ENCODE results near the gene RBM46.

Gene RBM46

DNA sequence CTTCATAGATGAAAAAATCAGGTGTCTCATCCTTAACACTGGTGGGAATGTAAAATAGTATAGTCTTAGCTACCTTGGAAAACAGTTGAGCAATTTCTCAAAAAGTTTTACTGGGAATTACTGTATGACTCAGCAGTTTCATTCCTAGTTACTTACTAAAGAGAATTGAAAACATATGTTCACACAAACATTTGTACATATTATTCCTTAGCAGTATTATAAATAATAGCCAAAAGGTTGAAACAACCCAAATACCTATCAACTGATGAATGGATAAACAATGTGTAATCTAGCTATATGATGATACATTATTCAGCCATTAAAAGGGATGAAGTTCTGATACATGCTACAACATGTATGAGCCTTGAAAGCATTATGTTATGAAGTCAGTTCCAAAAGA, 41.7 kb downstream of the RBM46 start:
- no peak for TF ChIP-seq FOXP2 (optimal IDR thresholded peaks at IDR 0.05; ENCODE audit: borderline replicate concordance, extremely low read depth, extremely low read length, insufficient read depth)
- TF ChIP-seq SIN3A (IDR thresholded peaks at IDR 0.05; ENCODE audit: borderline replicate concordance, insufficient read depth, low read length), result no peak
- TF ChIP-seq TAF1 (IDR thresholded peaks at IDR 0.05; ENCODE audit: borderline replicate concordance, insufficient read depth, low read length), result no peak
- TF ChIP-seq, protein P1, sequence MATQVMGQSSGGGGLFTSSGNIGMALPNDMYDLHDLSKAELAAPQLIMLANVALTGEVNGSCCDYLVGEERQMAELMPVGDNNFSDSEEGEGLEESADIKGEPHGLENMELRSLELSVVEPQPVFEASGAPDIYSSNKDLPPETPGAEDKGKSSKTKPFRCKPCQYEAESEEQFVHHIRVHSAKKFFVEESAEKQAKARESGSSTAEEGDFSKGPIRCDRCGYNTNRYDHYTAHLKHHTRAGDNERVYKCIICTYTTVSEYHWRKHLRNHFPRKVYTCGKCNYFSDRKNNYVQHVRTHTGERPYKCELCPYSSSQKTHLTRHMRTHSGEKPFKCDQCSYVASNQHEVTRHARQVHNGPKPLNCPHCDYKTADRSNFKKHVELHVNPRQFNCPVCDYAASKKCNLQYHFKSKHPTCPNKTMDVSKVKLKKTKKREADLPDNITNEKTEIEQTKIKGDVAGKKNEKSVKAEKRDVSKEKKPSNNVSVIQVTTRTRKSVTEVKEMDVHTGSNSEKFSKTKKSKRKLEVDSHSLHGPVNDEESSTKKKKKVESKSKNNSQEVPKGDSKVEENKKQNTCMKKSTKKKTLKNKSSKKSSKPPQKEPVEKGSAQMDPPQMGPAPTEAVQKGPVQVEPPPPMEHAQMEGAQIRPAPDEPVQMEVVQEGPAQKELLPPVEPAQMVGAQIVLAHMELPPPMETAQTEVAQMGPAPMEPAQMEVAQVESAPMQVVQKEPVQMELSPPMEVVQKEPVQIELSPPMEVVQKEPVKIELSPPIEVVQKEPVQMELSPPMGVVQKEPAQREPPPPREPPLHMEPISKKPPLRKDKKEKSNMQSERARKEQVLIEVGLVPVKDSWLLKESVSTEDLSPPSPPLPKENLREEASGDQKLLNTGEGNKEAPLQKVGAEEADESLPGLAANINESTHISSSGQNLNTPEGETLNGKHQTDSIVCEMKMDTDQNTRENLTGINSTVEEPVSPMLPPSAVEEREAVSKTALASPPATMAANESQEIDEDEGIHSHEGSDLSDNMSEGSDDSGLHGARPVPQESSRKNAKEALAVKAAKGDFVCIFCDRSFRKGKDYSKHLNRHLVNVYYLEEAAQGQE (IDR thresholded peaks at IDR 0.05; ENCODE audit: insufficient read depth in 1 of 2, low read depth in 2 of 2, low read length in 2 of 2), result no peak
- TF ChIP-seq POLR2AphosphoS5 (IDR thresholded peaks at IDR 0.05; ENCODE audit: low read depth, low read length), result no peak

DNA sequence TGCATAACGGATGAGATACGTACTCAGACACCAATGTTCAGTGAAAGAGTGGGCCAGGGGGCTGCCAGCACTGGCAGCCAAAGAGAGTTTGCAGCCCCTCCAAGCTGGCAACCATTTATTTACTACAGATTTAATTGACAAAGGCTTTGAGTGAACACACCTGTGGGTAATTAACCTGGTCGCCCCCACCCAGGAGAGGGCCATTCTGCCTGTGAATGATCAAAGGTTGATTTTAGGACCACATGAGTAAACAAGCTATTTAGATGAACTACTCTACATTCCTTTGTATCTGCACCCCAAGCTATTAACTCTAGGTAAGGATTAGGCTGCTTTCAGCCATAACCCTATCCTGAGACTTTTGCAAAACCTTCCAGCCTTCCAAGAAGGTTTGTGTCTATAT, 55.0 kb downstream of the RBM46 start:
- no peak for TF ChIP-seq FOXP2 (optimal IDR thresholded peaks at IDR 0.05; ENCODE audit: borderline replicate concordance, extremely low read depth, extremely low read length, insufficient read depth)
- TF ChIP-seq TAF1 (IDR thresholded peaks at IDR 0.05; ENCODE audit: borderline replicate concordance, insufficient read depth, low read length), result no peak
- no peak for TF ChIP-seq SIN3A (IDR thresholded peaks at IDR 0.05; ENCODE audit: borderline replicate concordance, insufficient read depth, low read length)
- no peak for TF ChIP-seq POLR2AphosphoS5 (IDR thresholded peaks at IDR 0.05; ENCODE audit: low read depth, low read length)
- TF ChIP-seq, protein P1 (IDR thresholded peaks at IDR 0.05; ENCODE audit: insufficient read depth in 1 of 2, low read depth in 2 of 2, low read length in 2 of 2), result no peak

DNA sequence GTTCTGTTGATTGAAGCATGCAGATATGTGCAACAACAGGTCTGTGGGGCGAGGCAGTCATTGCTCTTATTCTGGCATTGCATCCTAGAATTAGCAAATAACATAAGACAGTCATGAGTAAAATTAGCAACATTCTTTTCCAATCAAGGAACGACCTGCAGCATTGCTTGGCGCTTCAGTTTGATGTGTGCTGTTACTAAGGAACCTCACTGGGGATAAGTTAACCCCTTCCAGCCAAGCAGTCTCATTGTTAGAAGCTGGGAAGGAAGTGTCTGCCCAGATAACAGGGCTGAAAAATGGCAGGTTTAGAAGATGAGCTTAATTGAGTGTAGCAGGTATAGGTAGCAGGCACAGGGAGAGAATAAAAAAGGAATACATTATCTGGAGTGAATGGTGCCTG, 55.4 kb downstream of the RBM46 start:
- TF ChIP-seq, protein P1 (IDR thresholded peaks at IDR 0.05; ENCODE audit: insufficient read depth in 1 of 2, low read depth in 2 of 2, low read length in 2 of 2), result no peak
- TF ChIP-seq POLR2AphosphoS5 (IDR thresholded peaks at IDR 0.05; ENCODE audit: low read depth, low read length) (no peak), SIN3A (IDR thresholded peaks at IDR 0.05; ENCODE audit: borderline replicate concordance, insufficient read depth, low read length) (no peak), TAF1 (IDR thresholded peaks at IDR 0.05; ENCODE audit: borderline replicate concordance, insufficient read depth, low read length) (no peak), FOXP2 (optimal IDR thresholded peaks at IDR 0.05; ENCODE audit: borderline replicate concordance, extremely low read depth, extremely low read length, insufficient read depth) (no peak)

DNA sequence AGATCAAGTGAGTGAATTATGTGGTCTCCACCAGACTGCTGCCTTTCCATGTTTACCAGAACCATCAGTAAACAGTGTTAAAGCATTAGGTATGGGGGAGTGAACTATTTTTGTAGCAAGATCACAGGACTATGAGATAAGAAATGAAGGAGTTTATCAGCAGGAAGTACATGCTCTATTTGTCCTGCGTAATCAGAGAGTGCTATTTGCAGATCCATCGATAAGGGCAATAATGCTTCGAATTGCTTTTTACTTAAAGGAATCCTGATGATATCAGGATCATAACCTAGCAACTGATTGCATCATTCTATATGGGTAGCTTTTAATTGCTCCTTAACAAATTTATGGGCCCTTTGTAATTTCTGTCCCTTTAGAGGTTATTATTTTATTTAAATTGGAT, 57.1 kb downstream of the RBM46 start:
- no peak for TF ChIP-seq TAF1 (IDR thresholded peaks at IDR 0.05; ENCODE audit: borderline replicate concordance, insufficient read depth, low read length)
- TF ChIP-seq FOXP2 (optimal IDR thresholded peaks at IDR 0.05; ENCODE audit: borderline replicate concordance, extremely low read depth, extremely low read length, insufficient read depth), result no peak
- no peak for TF ChIP-seq POLR2AphosphoS5 (IDR thresholded peaks at IDR 0.05; ENCODE audit: low read depth, low read length)
- TF ChIP-seq, protein P1 (IDR thresholded peaks at IDR 0.05; ENCODE audit: insufficient read depth in 1 of 2, low read depth in 2 of 2, low read length in 2 of 2), result no peak
- TF ChIP-seq SIN3A (IDR thresholded peaks at IDR 0.05; ENCODE audit: borderline replicate concordance, insufficient read depth, low read length), result no peak

DNA sequence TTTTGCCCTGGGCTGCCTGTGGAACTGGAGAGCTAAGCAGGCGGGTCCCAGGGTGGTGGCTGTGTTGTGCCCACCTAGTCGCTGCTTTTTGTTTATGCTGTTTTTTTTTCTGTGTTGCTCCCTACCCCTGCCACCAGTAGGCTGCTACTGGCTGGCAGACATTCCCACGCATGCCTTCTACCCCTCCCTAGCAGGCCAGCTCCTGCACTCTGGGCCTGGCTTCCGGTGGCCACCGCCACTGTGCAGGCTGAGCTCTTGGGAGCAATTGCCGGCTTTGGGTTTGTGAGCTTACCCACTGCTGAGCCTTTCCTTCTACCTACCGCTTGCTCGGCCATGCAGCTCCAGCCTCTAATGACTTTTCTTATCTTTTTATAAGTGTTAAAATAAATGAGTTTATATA, 57.6 kb downstream of the RBM46 start:
- TF ChIP-seq TAF1 (IDR thresholded peaks at IDR 0.05; ENCODE audit: borderline replicate concordance, insufficient read depth, low read length), result no peak
- TF ChIP-seq, protein P1 (IDR thresholded peaks at IDR 0.05; ENCODE audit: insufficient read depth in 1 of 2, low read depth in 2 of 2, low read length in 2 of 2), result no peak
- no peak for TF ChIP-seq POLR2AphosphoS5 (IDR thresholded peaks at IDR 0.05; ENCODE audit: low read depth, low read length)
- no peak for TF ChIP-seq FOXP2 (optimal IDR thresholded peaks at IDR 0.05; ENCODE audit: borderline replicate concordance, extremely low read depth, extremely low read length, insufficient read depth)
- no peak for TF ChIP-seq SIN3A (IDR thresholded peaks at IDR 0.05; ENCODE audit: borderline replicate concordance, insufficient read depth, low read length)

Measured in PFSK-1 (cell line).